ENCODE data around the gene ZNF43. TPM values are rescaled to one million over a fixed set of nuclear protein-coding genes. Genes with fewer than 3 reads are reported as not detected.
"Not testable (repeated sequence)": the region's sequence is repeated elsewhere in the genome, so short reads cannot be mapped to it uniquely, and the experiment has no call there.

Gene ZNF43
- total RNA-seq, 2 donors from 2014 or later = 5.9 to 7.2 TPM

GRCh38 chr19:21767065-21767800, 68.7 kb downstream of the ZNF43 start, which contains the start of gene ZNF100:
Gene ZNF100 (minus strand): TSS chr19:21767579. CDS start chr19:21767429, 150 bp downstream.
- no peak for TF ChIP-seq CTCF (IDR thresholded peaks at IDR 0.05)
- H3K9me3 ChIP-seq = no peaks in the 10 kb centered on the region
- H3K4me3 ChIP-seq = peak within 1 kb of the TSS; percentile 80 to 88
- H3K36me3 ChIP-seq = peaks cover 15% of the 10 kb centered on the region
- no peaks in the 10 kb centered on the region for H3K27me3 ChIP-seq
- peaks cover 0 to 20% of the 10 kb centered on the region in 2 donors for H3K4me1 ChIP-seq
- DNase-seq (ENCODE audit: low spot score) = peak; percentile 96
- H3K27ac ChIP-seq = peak within 1 kb of the TSS; percentile 88 to 93

- H3K4me3 ChIP-seq = peak overlapping the region; percentile 80 to 88
- not testable (repeated sequence) for H3K9me3 ChIP-seq; H3K27me3 ChIP-seq; DNase-seq (ENCODE audit: low spot score)
- peaks cover 0 to 20% of the 10 kb centered on the region in 2 donors for H3K4me1 ChIP-seq
- peaks cover 20% of the 10 kb centered on the region for H3K36me3 ChIP-seq
- H3K27ac ChIP-seq = peak overlapping the region; percentile 88 to 93
Observed at GRCh38 chr19:21766705-21767064, 69.3 kb downstream of the ZNF43 start.

GRCh38 chr19:21765151-21765550, 70.8 kb downstream of the ZNF43 start:
- H3K4me3 ChIP-seq = no peak overlapping the region
- no peaks in the 10 kb centered on the region for H3K27me3 ChIP-seq
- no peaks in the 10 kb centered on the region for H3K9me3 ChIP-seq
- H3K4me1 ChIP-seq = peaks cover 0 to 20% of the 10 kb centered on the region in 2 donors
- no peak for DNase-seq (ENCODE audit: low spot score)
- no peak overlapping the region for H3K27ac ChIP-seq
- no peak for TF ChIP-seq CTCF (IDR thresholded peaks at IDR 0.05)
- H3K36me3 ChIP-seq = peaks cover 25% of the 10 kb centered on the region

GRCh38 chr19:21761547-21761946, 74.4 kb downstream of the ZNF43 start:
- not testable (repeated sequence) for H3K9me3 ChIP-seq; H3K27me3 ChIP-seq; H3K27ac ChIP-seq; H3K4me3 ChIP-seq; DNase-seq (ENCODE audit: low spot score)
- peaks cover 0 to 18% of the 10 kb centered on the region in 2 donors for H3K4me1 ChIP-seq
- peaks cover 27% of the 10 kb centered on the region for H3K36me3 ChIP-seq

GRCh38 chr19:21758296-21758695, 77.7 kb downstream of the ZNF43 start:
- no peaks in the 10 kb centered on the region for H3K4me1 ChIP-seq
- H3K9me3 ChIP-seq = no peaks in the 10 kb centered on the region
- peaks cover 19% of the 10 kb centered on the region for H3K36me3 ChIP-seq
- no peak overlapping the region for H3K27ac ChIP-seq
- no peaks in the 10 kb centered on the region for H3K27me3 ChIP-seq
- no peak for DNase-seq (ENCODE audit: low spot score)
- TF ChIP-seq CTCF (IDR thresholded peaks at IDR 0.05) = no peak
- H3K4me3 ChIP-seq = no peak overlapping the region

- H3K27ac ChIP-seq; DNase-seq (ENCODE audit: low spot score); H3K4me3 ChIP-seq; H3K9me3 ChIP-seq; H3K4me1 ChIP-seq; H3K27me3 ChIP-seq: not testable (repeated sequence)
- H3K36me3 ChIP-seq = peaks cover 20% of the 10 kb centered on the region
Observed at GRCh38 chr19:21755555-21755954, 80.4 kb downstream of the ZNF43 start.

Other genes starting within 250 kb of the ZNF43 start
- 1 to 10 TPM; 2.2 to 2.8 TPM for gene ZNF100, start 68.6 kb downstream of the ZNF43 start, total RNA-seq
- 10 to 100 TPM in 1 of 2 donors, 1 to 10 TPM in 1; 4.4 to 25.7 TPM for gene ZNF208, start 174.8 kb upstream of the ZNF43 start, total RNA-seq
- under 1 TPM; 0.43 to 0.89 TPM for gene ZNF257, start 216.3 kb upstream of the ZNF43 start, total RNA-seq